ENCODE results near the gene INTS4.
"Not testable (repeated sequence)": the region's sequence is repeated elsewhere in the genome, so short reads cannot be mapped to it uniquely, and the experiment has no call there.

Gene INTS4

DNA sequence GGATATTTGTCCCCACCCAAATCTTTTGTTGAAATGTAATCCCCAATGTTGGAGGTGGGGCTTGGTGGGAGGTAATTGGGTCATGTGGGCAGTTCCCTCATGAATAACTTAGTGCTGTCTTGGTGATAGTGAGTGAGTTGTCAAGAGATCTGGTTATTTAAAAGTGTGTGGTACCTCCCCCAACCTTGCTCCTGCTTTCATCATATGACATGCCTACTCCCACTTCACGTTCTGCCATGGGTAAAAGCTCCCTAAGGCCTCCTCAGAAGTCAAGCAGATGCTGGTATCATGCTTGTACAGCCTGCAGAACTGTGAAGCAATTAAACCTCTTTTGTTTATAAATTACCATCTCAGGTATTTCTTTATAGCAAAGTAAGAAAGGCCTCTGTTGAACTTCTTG lies 143.0 kb downstream of the INTS4 start:
- H3K4me3 ChIP-seq (ENCODE audit: low read length): no peak overlapping the region
- TF ChIP-seq, protein P1, sequence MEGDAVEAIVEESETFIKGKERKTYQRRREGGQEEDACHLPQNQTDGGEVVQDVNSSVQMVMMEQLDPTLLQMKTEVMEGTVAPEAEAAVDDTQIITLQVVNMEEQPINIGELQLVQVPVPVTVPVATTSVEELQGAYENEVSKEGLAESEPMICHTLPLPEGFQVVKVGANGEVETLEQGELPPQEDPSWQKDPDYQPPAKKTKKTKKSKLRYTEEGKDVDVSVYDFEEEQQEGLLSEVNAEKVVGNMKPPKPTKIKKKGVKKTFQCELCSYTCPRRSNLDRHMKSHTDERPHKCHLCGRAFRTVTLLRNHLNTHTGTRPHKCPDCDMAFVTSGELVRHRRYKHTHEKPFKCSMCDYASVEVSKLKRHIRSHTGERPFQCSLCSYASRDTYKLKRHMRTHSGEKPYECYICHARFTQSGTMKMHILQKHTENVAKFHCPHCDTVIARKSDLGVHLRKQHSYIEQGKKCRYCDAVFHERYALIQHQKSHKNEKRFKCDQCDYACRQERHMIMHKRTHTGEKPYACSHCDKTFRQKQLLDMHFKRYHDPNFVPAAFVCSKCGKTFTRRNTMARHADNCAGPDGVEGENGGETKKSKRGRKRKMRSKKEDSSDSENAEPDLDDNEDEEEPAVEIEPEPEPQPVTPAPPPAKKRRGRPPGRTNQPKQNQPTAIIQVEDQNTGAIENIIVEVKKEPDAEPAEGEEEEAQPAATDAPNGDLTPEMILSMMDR (conservative IDR thresholded peaks at IDR 0.05; ENCODE audit: low read depth, low read length): no peak
- no peak for DNase-seq (ENCODE audit: low read depth)

DNA sequence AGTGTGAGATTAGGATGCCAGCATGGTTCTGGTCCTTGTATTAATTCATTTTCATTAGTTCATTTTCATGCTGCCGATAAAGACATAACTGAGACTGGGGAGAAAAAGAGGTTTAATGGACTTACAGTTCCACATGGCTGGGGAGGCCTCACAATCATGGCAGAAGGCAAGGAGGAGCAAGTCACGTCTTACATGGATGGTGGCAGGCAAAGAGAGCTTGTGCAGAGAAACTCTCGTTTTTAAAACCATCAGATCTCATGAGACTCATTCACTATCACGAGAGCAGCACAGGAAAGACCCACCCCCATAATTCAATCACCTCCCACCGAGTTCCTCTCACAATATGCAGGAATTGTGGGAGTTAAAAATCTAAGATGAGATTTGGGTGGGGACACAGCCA lies 150.8 kb downstream of the INTS4 start:
- DNase-seq (ENCODE audit: low read depth); H3K4me3 ChIP-seq (ENCODE audit: low read length): not testable (repeated sequence)

DNA sequence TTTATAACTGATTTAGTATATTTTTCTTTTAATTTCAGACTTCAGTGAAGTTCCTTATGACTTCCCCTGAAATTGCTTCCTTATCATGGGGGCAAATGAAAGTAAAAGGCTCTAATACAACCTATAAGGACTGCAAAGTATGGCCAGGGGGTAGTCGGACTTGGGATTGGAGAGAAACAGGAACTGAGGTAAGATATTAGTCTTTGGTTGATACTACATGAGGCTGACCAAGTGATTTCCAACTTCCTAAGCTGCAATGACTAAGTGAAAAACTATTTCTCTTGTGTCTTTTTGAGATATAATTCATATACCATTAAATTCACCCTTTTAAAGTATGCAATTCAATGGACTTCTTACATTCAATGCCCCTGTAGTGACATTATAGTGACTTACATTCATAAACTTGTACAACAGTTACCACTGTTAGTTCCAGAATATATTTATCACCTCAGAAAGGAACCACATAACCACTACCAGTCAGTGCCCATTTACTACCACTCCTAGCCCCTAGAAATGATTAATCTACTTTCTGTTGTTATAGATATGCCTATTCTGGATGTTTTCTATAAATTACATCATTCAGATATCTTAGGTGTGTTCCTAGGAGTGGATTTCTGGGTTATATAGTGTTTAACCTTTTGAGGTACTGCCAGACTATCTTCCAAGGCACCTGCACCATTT lies 151.9 kb downstream of the INTS4 start:
- DNase-seq (ENCODE audit: low read depth): no peak
- TF ChIP-seq, protein P1 (conservative IDR thresholded peaks at IDR 0.05; ENCODE audit: low read depth, low read length): no peak
- no peak overlapping the region for H3K4me3 ChIP-seq (ENCODE audit: low read length)

DNA sequence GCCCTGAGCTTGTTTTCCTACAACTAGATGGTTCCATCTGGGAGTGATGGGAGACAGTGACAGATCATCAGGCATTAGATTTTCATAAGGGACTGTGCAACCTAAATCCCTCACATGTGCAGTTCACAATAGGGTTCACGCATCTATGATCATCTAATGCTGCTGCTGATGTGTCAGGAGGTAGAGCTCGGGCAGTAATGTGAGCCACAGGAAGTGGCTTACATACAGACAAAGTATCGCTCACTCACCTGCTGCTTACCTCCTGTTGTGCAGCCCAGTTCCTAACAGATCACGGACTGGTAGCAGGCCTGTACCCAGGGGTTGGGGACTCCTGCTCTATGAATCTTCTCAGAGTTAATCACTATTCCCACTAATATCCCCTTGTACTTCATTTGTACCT lies 161.2 kb downstream of the INTS4 start:
- TF ChIP-seq, protein P1 (conservative IDR thresholded peaks at IDR 0.05; ENCODE audit: low read depth, low read length): no peak
- H3K4me3 ChIP-seq (ENCODE audit: low read length): no peak overlapping the region
- no peak for DNase-seq (ENCODE audit: low read depth)

DNA sequence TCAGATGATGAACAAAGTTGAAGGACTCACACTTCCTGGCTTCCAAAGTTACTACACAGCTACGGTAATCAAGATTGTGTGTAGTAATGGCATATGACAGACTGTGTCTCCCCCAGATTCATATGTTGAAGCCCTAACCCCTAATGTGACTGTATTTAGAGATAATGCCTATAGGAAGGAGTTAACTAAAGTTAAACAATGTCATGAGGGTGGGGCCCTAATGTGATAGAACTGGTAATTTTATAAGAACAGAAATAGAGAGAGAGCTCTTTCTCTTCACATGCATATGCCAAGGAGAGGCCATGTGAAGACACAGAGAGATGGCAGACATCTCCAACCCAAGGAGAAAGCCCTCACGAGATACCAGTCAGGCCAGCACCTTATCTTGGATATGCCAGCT lies 165.5 kb downstream of the INTS4 start:
- TF ChIP-seq, protein P1 (conservative IDR thresholded peaks at IDR 0.05; ENCODE audit: low read depth, low read length): no peak
- no peak overlapping the region for H3K4me3 ChIP-seq (ENCODE audit: low read length)
- no peak for DNase-seq (ENCODE audit: low read depth)
